ENCODE results near the gene TCF23. TPM values are rescaled to one million over a fixed set of nuclear protein-coding genes. Genes with fewer than 3 reads are reported as not detected.

Gene TCF23
- total and polyA plus RNA-seq, 7 experiments from 2014 or later, result not detected

- ChIA-PET POLR2A (interaction anchor here (0.7 kb wide), 1 partner anchor 30 kb away, joined by 3 read pairs; the partner anchor contains the start of genes ATRAID and SLC5A6), CTCF (interaction anchor here (0.7 kb wide), 1 partner anchor 163 kb away, joined by 3 read pairs; no protein-coding TSS in a partner anchor)
- Mint-ChIP-seq H3K36me3 (no peaks in the 10 kb centered on the region), H3K4me1 (peaks cover 0 to 3% (median 0%) of the 10 kb centered on the region in 7 donors), H3K9me3 (no peaks in the 10 kb centered on the region), H3K4me3 (no peak overlapping the region), H3K27me3 (peaks cover 21 to 54% (median 42%) of the 10 kb centered on the region in 5 donors), H3K27ac (no peak overlapping the region)
- intact Hi-C loops (cut with micrococcal nuclease), result no loop called here
- H3K36me3 ChIP-seq (ENCODE audit: control insufficient read depth in 2 of 3, insufficient read depth in 3 of 3, low read length in 3 of 3), result no peaks in the 10 kb centered on the region
- H3K9me3 ChIP-seq (ENCODE audit: control insufficient read depth in 2 of 3, low read length in 3 of 3), result no peaks in the 10 kb centered on the region
- ATAC-seq (no peak), DNase-seq (no peak)
- H3K27me3 ChIP-seq (ENCODE audit: control insufficient read depth in 2 of 2, insufficient read depth in 2 of 2, low read length in 2 of 2), result no peaks in the 10 kb centered on the region
- H3K27ac ChIP-seq (ENCODE audit: low read depth, low read length), result no peak overlapping the region
- no peak overlapping the region for H3K4me3 ChIP-seq (ENCODE audit: low read length)
- H3K4me1 ChIP-seq (ENCODE audit: control insufficient read depth in 2 of 2, insufficient read depth in 2 of 2, low read length in 2 of 2), result no peaks in the 10 kb centered on the region
Observed at GRCh38 chr2:27182346-27182745, 33.5 kb downstream of the TCF23 start.

- Histone ChIP-seq H3K27me3 (ENCODE audit: control insufficient read depth in 2 of 2, insufficient read depth in 2 of 2, low read length in 2 of 2) (no peaks in the 10 kb centered on the region), H3K36me3 (ENCODE audit: control insufficient read depth in 2 of 3, insufficient read depth in 3 of 3, low read length in 3 of 3) (no peaks in the 10 kb centered on the region), H3K9me3 (ENCODE audit: control insufficient read depth in 2 of 3, low read length in 3 of 3) (no peaks in the 10 kb centered on the region), H3K4me3 (ENCODE audit: low read length) (no peak overlapping the region), H3K27ac (ENCODE audit: low read depth, low read length) (no peak overlapping the region), H3K4me1 (ENCODE audit: control insufficient read depth in 2 of 2, insufficient read depth in 2 of 2, low read length in 2 of 2) (no peaks in the 10 kb centered on the region)
- Mint-ChIP-seq H3K36me3 (no peaks in the 10 kb centered on the region), H3K4me3 (no peak overlapping the region), H3K4me1 (peaks cover 0 to 3% (median 0%) of the 10 kb centered on the region in 7 donors), H3K27me3 (peaks cover 13 to 48% (median 34%) of the 10 kb centered on the region in 5 donors), H3K27ac (no peak overlapping the region), H3K9me3 (no peaks in the 10 kb centered on the region)
- intact Hi-C loops (cut with micrococcal nuclease), result no loop called here
- CTCF ChIA-PET, result no interaction called here
- POLR2A ChIA-PET, result interaction anchor here (0.6 kb wide), 1 partner anchor 24 kb away, joined by 4 read pairs; no protein-coding TSS in a partner anchor
- ATAC-seq, result no peak
- no peak for DNase-seq
Observed at GRCh38 chr2:27184115-27184514, 35.3 kb downstream of the TCF23 start.

GRCh38 chr2:27185331-27186026 lies 36.7 kb downstream of the TCF23 start:
- Histone ChIP-seq H3K27ac (ENCODE audit: low read depth, low read length) (no peak overlapping the region), H3K4me3 (ENCODE audit: low read length) (no peak overlapping the region), H3K4me1 (ENCODE audit: control insufficient read depth in 2 of 2, insufficient read depth in 2 of 2, low read length in 2 of 2) (no peaks in the 10 kb centered on the region), H3K27me3 (ENCODE audit: control insufficient read depth in 2 of 2, insufficient read depth in 2 of 2, low read length in 2 of 2) (no peaks in the 10 kb centered on the region), H3K36me3 (ENCODE audit: control insufficient read depth in 2 of 3, insufficient read depth in 3 of 3, low read length in 3 of 3) (no peaks in the 10 kb centered on the region), H3K9me3 (ENCODE audit: control insufficient read depth in 2 of 3, low read length in 3 of 3) (no peaks in the 10 kb centered on the region)
- POLR2A ChIA-PET, result no interaction called here
- Mint-ChIP-seq H3K4me1 (peaks cover 0 to 2% (median 0%) of the 10 kb centered on the region in 7 donors), H3K36me3 (no peaks in the 10 kb centered on the region), H3K27me3 (peaks cover 4 to 38% (median 25%) of the 10 kb centered on the region in 5 donors), H3K4me3 (no peak overlapping the region), H3K27ac (no peak overlapping the region), H3K9me3 (no peaks in the 10 kb centered on the region)
- ATAC-seq (no peak), DNase-seq (no peak)
- intact Hi-C loops (cut with micrococcal nuclease), result no loop called here
- CTCF ChIA-PET, result no interaction called here

- DNase-seq (no peak), ATAC-seq (no peak)
- CTCF ChIA-PET, result interaction anchor here (1.1 kb wide), 1 partner anchor 12 kb away, joined by 5 read pairs; no protein-coding TSS in a partner anchor
- no peak overlapping the region for H3K27ac ChIP-seq (ENCODE audit: low read depth, low read length)
- no peak overlapping the region for H3K4me3 ChIP-seq (ENCODE audit: low read length)
- intact Hi-C loops (cut with micrococcal nuclease), result no loop called here
- H3K9me3 ChIP-seq (ENCODE audit: control insufficient read depth in 2 of 3, low read length in 3 of 3), result no peaks in the 10 kb centered on the region
- no peaks in the 10 kb centered on the region for H3K9me3 Mint-ChIP-seq
- H3K36me3 ChIP-seq (ENCODE audit: control insufficient read depth in 2 of 3, insufficient read depth in 3 of 3, low read length in 3 of 3), result no peaks in the 10 kb centered on the region
- H3K4me1 ChIP-seq (ENCODE audit: control insufficient read depth in 2 of 2, insufficient read depth in 2 of 2, low read length in 2 of 2), result no peaks in the 10 kb centered on the region
- H3K27me3 ChIP-seq (ENCODE audit: control insufficient read depth in 2 of 2, insufficient read depth in 2 of 2, low read length in 2 of 2), result no peaks in the 10 kb centered on the region
- H3K36me3 Mint-ChIP-seq, result no peaks in the 10 kb centered on the region
- H3K4me3 Mint-ChIP-seq, result no peak overlapping the region
- H3K27me3 Mint-ChIP-seq, result peaks cover 4 to 28% (median 13%) of the 10 kb centered on the region in 5 donors
- peaks cover 0 to 2% (median 0%) of the 10 kb centered on the region in 7 donors for H3K4me1 Mint-ChIP-seq
- no peak overlapping the region for H3K27ac Mint-ChIP-seq
- POLR2A ChIA-PET, result no interaction called here
Observed at GRCh38 chr2:27186613-27187345, 38.0 kb downstream of the TCF23 start.

- Histone ChIP-seq H3K27me3 (ENCODE audit: control insufficient read depth in 2 of 2, insufficient read depth in 2 of 2, low read length in 2 of 2) (no peaks in the 10 kb centered on the region), H3K9me3 (ENCODE audit: control insufficient read depth in 2 of 3, low read length in 3 of 3) (no peaks in the 10 kb centered on the region), H3K4me3 (ENCODE audit: low read length) (no peak overlapping the region), H3K36me3 (ENCODE audit: control insufficient read depth in 2 of 3, insufficient read depth in 3 of 3, low read length in 3 of 3) (no peaks in the 10 kb centered on the region), H3K27ac (ENCODE audit: low read depth, low read length) (no peak overlapping the region), H3K4me1 (ENCODE audit: control insufficient read depth in 2 of 2, insufficient read depth in 2 of 2, low read length in 2 of 2) (no peaks in the 10 kb centered on the region)
- intact Hi-C loops (cut with micrococcal nuclease), result no loop called here
- H3K27ac Mint-ChIP-seq, result no peak overlapping the region
- ATAC-seq (no peak), DNase-seq (no peak)
- no peaks in the 10 kb centered on the region for H3K9me3 Mint-ChIP-seq
- POLR2A ChIA-PET, result no interaction called here
- H3K36me3 Mint-ChIP-seq, result no peaks in the 10 kb centered on the region
- H3K27me3 Mint-ChIP-seq, result peaks cover 0 to 23% (median 8%) of the 10 kb centered on the region in 5 donors
- CTCF ChIA-PET, result interaction anchor here (0.6 kb wide), 1 partner anchor 230 kb away, joined by 3 read pairs; no protein-coding TSS in a partner anchor
- no peak overlapping the region for H3K4me3 Mint-ChIP-seq
- peaks cover 0 to 2% (median 0%) of the 10 kb centered on the region in 7 donors for H3K4me1 Mint-ChIP-seq
Observed at GRCh38 chr2:27189989-27190388, 41.2 kb downstream of the TCF23 start.

GRCh38 chr2:27191070-27191829 lies 42.4 kb downstream of the TCF23 start:
- DNase-seq (peak in 7 of 9 donors; percentile 28 to 60 (median 51)), ATAC-seq (peak; percentile 85)
- no peak overlapping the region for H3K27ac ChIP-seq (ENCODE audit: low read depth, low read length)
- H3K4me1 Mint-ChIP-seq, result peaks cover 0 to 2% (median 0%) of the 10 kb centered on the region in 7 donors
- H3K4me1 ChIP-seq (ENCODE audit: control insufficient read depth in 2 of 2, insufficient read depth in 2 of 2, low read length in 2 of 2), result no peaks in the 10 kb centered on the region
- H3K36me3 ChIP-seq (ENCODE audit: control insufficient read depth in 2 of 3, insufficient read depth in 3 of 3, low read length in 3 of 3), result no peaks in the 10 kb centered on the region
- CTCF ChIA-PET, result interaction anchor here (0.5 to 1.7 kb wide), 6 partner anchors 25 to 232 kb away, joined by 3 to 14 read pairs (median 4); no protein-coding TSS in a partner anchor
- H3K9me3 ChIP-seq (ENCODE audit: control insufficient read depth in 2 of 3, low read length in 3 of 3), result no peaks in the 10 kb centered on the region
- no peak overlapping the region for H3K27ac Mint-ChIP-seq
- H3K4me3 Mint-ChIP-seq, result no peak overlapping the region
- peaks cover 0 to 15% (median 4%) of the 10 kb centered on the region in 5 donors for H3K27me3 Mint-ChIP-seq
- H3K36me3 Mint-ChIP-seq, result no peaks in the 10 kb centered on the region
- POLR2A ChIA-PET, result no interaction called here
- no peaks in the 10 kb centered on the region for H3K27me3 ChIP-seq (ENCODE audit: control insufficient read depth in 2 of 2, insufficient read depth in 2 of 2, low read length in 2 of 2)
- intact Hi-C loops (cut with micrococcal nuclease), result loop anchor here (1.0 kb wide), 3 partner anchors 93 to 230 kb away; partner anchors contain the start of gene KHK (in 1 of the 2)
- H3K9me3 Mint-ChIP-seq, result no peaks in the 10 kb centered on the region
- no peak overlapping the region for H3K4me3 ChIP-seq (ENCODE audit: low read length)

Data from naive thymus-derived CD4-positive, alpha-beta T cell (primary cell).